GM10248 (cell line): Measurements from ENCODE around the gene GPBP1.
"Not testable (repeated sequence)": the region's sequence is repeated elsewhere in the genome, so short reads cannot be mapped to it uniquely, and the experiment has no call there.

ENCODE experiments used
- CTCF ChIA-PET: fragments of 300-600 bp; sonication (Branson Sonifier 250); formaldehyde crosslinking; extraction: SDS; loops from one replicate; lab custom pipeline; 2021; ENCODE audit warnings: antibody characterized with exemption; lab: Yijun Ruan, JAX
- POLR2A ChIA-PET: fragments of 350-650 bp; sonication (Branson Sonifier 250); formaldehyde crosslinking; extraction: SDS; loops from one replicate; lab custom pipeline; 2020; ENCODE audit warnings: antibody characterized with exemption; lab: Yijun Ruan, JAX
- DNase-seq: peaks from one replicate; pipeline ENCODE4 v3.0.0; 2012; ENCODE audit errors: extremely low spot score
- CTCF ChIP-seq: IDR thresholded peaks from 2 replicates; pipeline ENCODE4 v1.5.1; 2012; ENCODE audit warnings: mild to moderate bottlenecking, low read depth; ENCODE audit errors: extremely low read depth, missing control alignments, control extremely low read depth

Gene GPBP1

GRCh38 chr5:57185313-57185712, 11.5 kb downstream of the GPBP1 start:
- CTCF ChIA-PET, result no interaction called here
- POLR2A ChIA-PET, result no interaction called here
- no peak for DNase-seq
- TF ChIP-seq CTCF, result no peak

GRCh38 chr5:57186194-57186593, 12.3 kb downstream of the GPBP1 start:
- POLR2A ChIA-PET, result no interaction called here
- CTCF ChIA-PET, result no interaction called here
- no peak for DNase-seq
- no peak for TF ChIP-seq CTCF

GRCh38 chr5:57187977-57188376, 14.1 kb downstream of the GPBP1 start:
- CTCF ChIA-PET, result interaction anchor here (0.9 to 1.7 kb wide), 3 partner anchors 8 to 20 kb away, joined by 4 to 5 read pairs (median 4); no protein-coding TSS in a partner anchor
- POLR2A ChIA-PET, result interaction anchor here (0.6 kb wide), 1 partner anchor 277 kb away, joined by 3 read pairs; no protein-coding TSS in a partner anchor
- not testable (repeated sequence) for DNase-seq

GRCh38 chr5:57189515-57189914, 15.7 kb downstream of the GPBP1 start:
- CTCF ChIA-PET, result interaction anchor here (1.0 to 2.9 kb wide), 3 partner anchors 13 to 16 kb away, joined by 3 to 9 read pairs (median 8); partner anchors contain the start of gene GPBP1
- DNase-seq, result no peak
- POLR2A ChIA-PET, result interaction anchor here (1.2 kb wide), 1 partner anchor 16 kb away, joined by 4 read pairs; the partner anchor contains the start of gene GPBP1
- no peak for TF ChIP-seq CTCF

GRCh38 chr5:57190593-57190992, 16.7 kb downstream of the GPBP1 start:
- POLR2A ChIA-PET, result interaction anchor here (1.2 kb wide), 1 partner anchor 17 kb away, joined by 4 read pairs; the partner anchor contains the start of gene GPBP1
- DNase-seq, result no peak
- no peak for TF ChIP-seq CTCF
- CTCF ChIA-PET, result interaction anchor here (0.8 to 2.9 kb wide), 3 partner anchors 9 to 17 kb away, joined by 3 to 9 read pairs (median 8); partner anchors contain the start of gene GPBP1

GRCh38 chr5:57191163-57191562, 17.3 kb downstream of the GPBP1 start:
- no peak for TF ChIP-seq CTCF
- DNase-seq, result no peak
- POLR2A ChIA-PET, result no interaction called here
- CTCF ChIA-PET, result interaction anchor here (1.4 to 2.9 kb wide), 3 partner anchors 12 to 29 kb away, joined by 6 to 9 read pairs (median 8); partner anchors contain the start of gene GPBP1

GRCh38 chr5:57191986-57192385, 18.1 kb downstream of the GPBP1 start:
- CTCF ChIA-PET, result interaction anchor here (0.9 to 2.9 kb wide), 4 partner anchors 10 to 28 kb away, joined by 3 to 9 read pairs (median 4); no protein-coding TSS in a partner anchor
- DNase-seq, result no peak
- POLR2A ChIA-PET, result no interaction called here
- no peak for TF ChIP-seq CTCF

- CTCF ChIA-PET, result interaction anchor here (0.9 to 1.4 kb wide), 3 partner anchors 11 to 27 kb away, joined by 3 to 6 read pairs (median 3); no protein-coding TSS in a partner anchor
- POLR2A ChIA-PET, DNase-seq: not testable (repeated sequence)
These were observed 19.0 kb downstream of the GPBP1 start for GRCh38 chr5:57192832-57193231.
